ENCODE results near the gene TRIM17. TPM values are rescaled to one million over a fixed set of nuclear protein-coding genes. Genes with fewer than 3 reads are reported as not detected.
A peak's percentile ranks its signal among the peaks of the same experiment; 100 is the strongest.

Gene TRIM17
- total RNA-seq, 1 experiment from 2014 or later = not detected

- H3K36me3 ChIP-seq (ENCODE audit: low read depth, low read length) = no peaks in the 10 kb centered on the region
- CTCF ChIA-PET = no interaction called here
- no TSS peak for BruUV-seq (replicated peaks)
- H3K4me1 ChIP-seq (ENCODE audit: insufficient read depth, low read length) = no peaks in the 10 kb centered on the region; the same call in 1 of the 2 replicates
- POLR2A ChIA-PET (ENCODE audit: unreplicated experiment) = no interaction called here
- ATAC-seq (peak; percentile 41), DNase-seq (peak; percentile 46)
- no peak overlapping the region for H3K9ac ChIP-seq (ENCODE audit: low read length)
- intact Hi-C loops (cut with micrococcal nuclease) = no loop called here
- TF ChIP-seq EZH2 (IDR thresholded peaks at IDR 0.05; ENCODE audit: low read length, unreplicated experiment) (no peak), EZH2phosphoT487 (IDR thresholded peaks at IDR 0.05; ENCODE audit: borderline replicate concordance, low read length) (no peak), CTCF (conservative IDR thresholded peaks at IDR 0.05; ENCODE audit: low read depth, low read length) (no peak)
- H3K79me2 ChIP-seq (ENCODE audit: low read length) = no peaks in the 10 kb centered on the region
- no peak overlapping the region for H3K4me2 ChIP-seq (ENCODE audit: low read length)
- no peak overlapping the region for H2AFZ ChIP-seq (ENCODE audit: low read length)
- H3K27ac ChIP-seq (ENCODE audit: low read length) = no peak overlapping the region
- H4K20me1 ChIP-seq (ENCODE audit: low read length) = no peaks in the 10 kb centered on the region
- H3K4me3 ChIP-seq (ENCODE audit: low read length) = no peak overlapping the region
- H3K9me3 ChIP-seq (ENCODE audit: low read length) = no peaks in the 10 kb centered on the region
- no peaks in the 10 kb centered on the region for H3F3A ChIP-seq (ENCODE audit: low read length, unreplicated experiment)
- H3K9me2 ChIP-seq (replicated peaks; ENCODE audit: low read length) = no peaks in the 10 kb centered on the region
- no peaks in the 10 kb centered on the region for H3K27me3 ChIP-seq (ENCODE audit: low read length)
These were observed 58.5 kb downstream of the TRIM17 start for GRCh38 chr1:228358039-228358763.

Small RNA genes within 50 kb of the gene (microRNA-seq; reads per million reads assigned to microRNA genes)
- gene MIR4666A (ENCODE audit: unreplicated experiment) = not detected
- not detected for gene MIR6742 (ENCODE audit: unreplicated experiment)

Other genes with a start within 250 kb of the TRIM17 start
- gene OBSCN, start 208.8 kb downstream of the TRIM17 start, total RNA-seq (2014; rRNA removed) = 29.1 and 42.7 TPM in 2 replicates
- 48.3 and 94.6 TPM in 2 replicates for gene TRIM11, start 10.0 kb downstream of the TRIM17 start, total RNA-seq (2014; rRNA removed)
- gene RNF187, start 70.5 kb upstream of the TRIM17 start, total RNA-seq (2014; rRNA removed) = 97.7 and 157 TPM in 2 replicates

All from PC-3 (cell line).